ENCODE data around the gene HPSE2.
"Not testable (repeated sequence)": the region's sequence is repeated elsewhere in the genome, so short reads cannot be mapped to it uniquely, and the experiment has no call there.

The HPSE2 gene

DNA sequence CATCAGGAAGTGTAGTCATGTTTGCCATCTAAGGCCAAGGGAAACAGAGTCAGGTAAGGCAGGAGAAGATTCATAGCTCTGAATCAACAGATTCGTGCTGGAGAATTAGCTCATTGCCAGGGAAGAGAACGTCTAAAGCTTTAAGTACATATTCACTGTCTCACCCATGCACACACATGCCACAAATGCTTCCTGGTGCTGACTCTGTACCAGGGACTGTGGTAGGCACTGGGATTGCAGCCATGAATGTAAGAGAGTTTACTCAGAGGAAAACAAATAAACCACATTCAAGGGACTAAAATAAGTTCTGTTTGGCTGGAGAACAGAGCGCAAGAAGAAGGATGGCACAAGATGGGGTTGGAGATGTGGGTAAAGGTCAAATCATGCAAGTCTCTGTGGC is 699.1 kb downstream of the HPSE2 start:
- DNase-seq = no peak

DNA sequence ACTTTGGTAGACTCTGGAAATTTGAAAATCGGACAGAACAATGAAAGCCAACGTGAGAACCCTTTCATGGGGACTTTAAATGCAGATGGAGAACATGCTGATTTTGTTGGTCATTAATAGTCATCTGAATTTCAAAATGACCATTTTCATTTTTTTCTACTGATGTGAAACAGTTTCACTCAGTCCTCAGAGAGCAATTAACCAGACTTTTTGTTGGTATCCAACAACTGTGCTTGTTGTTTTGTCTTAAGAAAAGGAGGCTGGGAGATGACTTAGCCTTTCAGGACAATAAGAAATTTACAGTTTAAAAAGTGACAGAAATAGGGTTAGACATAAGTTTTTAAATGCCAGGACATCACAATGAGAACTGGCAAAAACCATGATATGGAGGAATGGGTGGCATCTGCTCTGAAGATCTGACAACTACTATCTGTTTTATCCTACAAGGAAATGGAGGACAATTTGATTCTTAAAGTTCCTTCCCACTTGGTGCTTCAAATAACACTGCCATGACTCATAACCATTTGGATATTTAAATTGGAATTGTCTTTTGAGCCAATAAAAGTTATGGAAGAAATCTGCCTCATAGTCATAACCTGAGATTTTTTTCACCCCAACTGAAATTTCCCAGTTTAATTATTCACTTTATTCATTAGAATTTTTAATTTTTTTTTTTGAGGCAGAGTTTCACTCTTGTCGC is 701.8 kb downstream of the HPSE2 start:
- DNase-seq = no peak

GRCh38 chr10:98533241-98533640 is 702.4 kb downstream of the HPSE2 start:
- no peak for DNase-seq

DNA sequence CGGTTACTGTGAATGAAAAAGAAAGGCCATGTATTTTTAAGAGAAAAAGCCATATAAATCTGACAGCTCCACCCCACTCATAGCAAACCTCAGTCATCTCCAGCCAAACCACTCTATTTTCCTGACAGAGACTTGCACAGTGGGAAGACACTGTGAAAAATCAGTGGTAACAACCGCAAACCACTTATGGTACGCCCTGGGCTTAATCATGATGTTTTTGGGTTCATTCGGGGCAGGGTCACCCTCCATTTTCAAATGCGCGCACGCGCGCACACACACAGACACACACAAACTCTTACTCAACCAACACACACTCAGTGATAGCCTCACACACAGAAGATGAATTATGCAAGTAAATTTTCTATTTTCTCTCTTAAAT is 706.9 kb downstream of the HPSE2 start:
- no peak for DNase-seq

GRCh38 chr10:98528166-98528804 is 707.4 kb downstream of the HPSE2 start:
- no peak for DNase-seq

GRCh38 chr10:98525969-98526368 is 709.7 kb downstream of the HPSE2 start:
- no peak for DNase-seq

DNA sequence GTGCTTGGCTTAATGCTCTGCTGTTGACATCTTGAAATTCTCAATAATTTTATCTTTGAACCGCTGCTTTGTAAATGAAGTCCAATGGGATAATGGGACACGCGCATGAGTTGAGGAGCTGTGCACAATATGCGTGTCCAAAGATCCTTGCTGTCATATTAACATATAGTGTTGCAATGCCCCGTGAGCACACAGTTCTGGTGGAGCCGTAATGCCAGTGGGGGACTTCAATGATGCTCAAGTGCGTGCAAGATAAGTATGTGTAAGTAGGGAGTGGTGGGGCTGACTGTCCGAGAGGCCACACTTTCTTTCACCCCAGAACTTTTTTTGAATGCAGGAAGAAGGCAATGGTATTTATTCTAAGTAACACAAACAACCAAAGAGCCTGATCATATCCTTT is 711.5 kb downstream of the HPSE2 start:
- DNase-seq = no peak

- DNase-seq = no peak
Observed at GRCh38 chr10:98519841-98520240, 715.8 kb downstream of the HPSE2 start.

DNA sequence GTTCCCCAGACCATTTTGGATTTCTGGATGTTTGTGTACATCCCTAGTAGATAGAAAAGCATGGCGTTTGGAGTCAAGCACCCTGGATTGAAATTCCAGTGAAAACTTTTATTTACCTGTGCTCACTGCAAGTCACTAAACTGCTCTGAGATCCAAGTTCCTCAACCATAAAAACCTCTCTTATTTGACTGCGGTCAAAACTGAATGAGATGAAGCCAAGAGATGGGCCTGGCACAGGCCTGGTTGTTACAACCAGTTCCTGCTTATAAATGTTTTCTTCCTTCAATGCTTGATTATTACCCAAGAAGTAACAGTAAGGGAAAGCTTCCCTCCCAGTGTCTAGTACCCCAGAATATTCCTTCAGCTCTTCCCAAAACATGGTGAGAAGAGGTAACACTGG is 718.0 kb downstream of the HPSE2 start:
- DNase-seq = no peak

DNA sequence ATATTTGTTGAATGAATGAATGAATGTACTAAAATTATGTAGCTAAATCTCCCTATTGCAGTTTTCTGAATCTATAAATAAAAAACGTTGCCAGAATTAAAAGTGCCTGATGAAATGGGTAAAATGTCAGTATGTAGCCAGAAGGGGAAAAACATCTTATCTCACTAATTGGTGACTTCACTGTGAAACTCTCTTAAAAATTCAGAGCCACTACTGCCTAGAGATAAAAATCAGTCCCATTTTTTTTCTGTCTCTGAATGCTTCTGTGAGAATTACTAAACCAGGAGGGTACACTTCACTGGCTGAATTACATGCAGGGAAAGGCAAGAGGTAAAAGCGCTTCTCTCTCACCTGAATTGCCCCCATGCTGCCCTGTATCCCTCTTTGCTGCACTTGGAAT is 719.3 kb downstream of the HPSE2 start:
- DNase-seq = no peak

GRCh38 chr10:98513704-98514103 is 721.9 kb downstream of the HPSE2 start:
- DNase-seq = no peak

DNA sequence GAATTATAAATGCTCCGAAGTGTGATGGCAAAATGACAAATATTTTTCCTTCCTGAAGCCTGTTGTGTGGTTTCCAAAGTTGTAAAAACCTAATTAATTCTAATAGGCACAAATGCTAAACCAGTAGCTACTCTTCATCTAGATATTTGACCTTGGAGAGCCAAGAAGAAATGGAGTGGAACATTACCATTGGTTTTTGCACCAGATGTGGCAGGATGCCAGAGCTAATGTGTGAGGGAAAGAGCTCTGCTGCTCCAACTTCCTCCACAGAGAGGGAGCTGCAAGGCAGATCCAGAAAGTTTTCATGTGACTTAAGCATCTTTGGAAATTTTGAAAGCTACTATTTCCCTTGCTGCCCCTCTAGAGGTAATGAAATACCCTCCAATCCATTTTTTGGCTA is 723.8 kb downstream of the HPSE2 start:
- DNase-seq = no peak

DNA sequence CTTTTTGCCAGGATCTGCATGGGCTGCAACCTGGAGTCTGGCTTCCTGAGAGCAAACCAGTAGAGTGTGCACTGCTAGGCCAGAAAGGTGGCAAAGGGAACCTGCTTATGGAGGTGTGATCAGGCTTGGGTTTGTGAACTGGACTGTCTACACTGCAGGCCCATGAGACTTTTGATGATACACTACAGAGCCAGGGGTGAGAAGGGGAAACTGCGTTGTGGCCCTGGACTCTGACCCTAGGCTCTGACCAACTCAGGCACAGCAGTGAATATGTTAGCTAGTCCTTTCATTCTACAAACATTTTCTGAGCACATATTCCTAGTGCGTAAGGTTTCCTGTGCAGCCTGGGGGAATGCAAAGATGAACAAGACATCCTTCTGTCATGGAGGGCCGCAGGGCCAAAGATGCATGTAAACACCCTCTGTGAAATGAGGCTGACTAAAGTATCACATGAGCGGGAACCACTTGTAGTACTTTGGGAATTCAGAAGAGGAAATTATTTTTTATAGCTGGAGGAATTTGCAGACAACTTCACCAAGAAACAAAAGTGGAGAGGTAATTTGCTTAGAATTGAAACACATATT is 725.1 kb downstream of the HPSE2 start:
- no peak for DNase-seq

GRCh38 chr10:98509745-98510144 is 725.9 kb downstream of the HPSE2 start:
- DNase-seq = no peak

DNA sequence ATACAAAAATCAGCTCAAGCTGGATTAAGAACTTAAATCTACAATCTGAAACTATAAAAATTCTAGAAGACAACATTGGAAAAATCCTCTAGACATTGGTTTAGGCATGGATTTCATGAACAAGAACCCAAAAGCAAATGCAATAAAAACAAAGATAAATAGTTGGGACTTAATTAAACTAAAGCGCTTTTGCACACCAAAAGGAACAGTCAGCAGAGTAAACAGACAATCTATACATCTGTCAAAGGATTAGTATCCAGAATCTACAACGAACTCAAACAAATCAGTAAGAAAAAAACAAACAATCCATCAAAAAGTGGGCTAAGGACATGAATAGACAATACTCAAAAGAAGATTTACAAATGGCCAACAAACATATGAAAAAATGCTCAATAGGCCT is 733.1 kb downstream of the HPSE2 start:
- not testable (repeated sequence) for DNase-seq

DNA sequence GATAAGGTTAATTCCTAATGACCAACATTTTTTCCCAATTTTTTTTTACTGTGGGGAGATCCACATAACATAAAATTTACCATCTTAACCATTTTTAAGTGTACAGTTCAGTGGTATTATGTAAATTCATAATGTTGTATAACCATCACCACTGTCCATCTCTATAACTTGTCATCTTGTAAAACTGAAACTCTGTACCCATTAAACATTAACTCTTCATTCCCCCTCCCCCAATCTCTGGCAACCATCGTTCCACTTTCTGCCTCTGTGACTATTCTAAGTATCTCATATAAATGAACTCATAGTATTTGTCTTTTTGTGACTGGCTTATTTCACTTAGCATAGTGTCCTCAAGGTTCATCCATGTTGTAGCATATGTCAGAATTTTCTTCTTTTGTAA is 742.9 kb downstream of the HPSE2 start:
- no peak for DNase-seq

- no peak for DNase-seq
Observed at GRCh38 chr10:98489561-98490481, 745.8 kb downstream of the HPSE2 start.

- no peak for DNase-seq
Observed at GRCh38 chr10:98488669-98489430, 746.8 kb downstream of the HPSE2 start.

DNA sequence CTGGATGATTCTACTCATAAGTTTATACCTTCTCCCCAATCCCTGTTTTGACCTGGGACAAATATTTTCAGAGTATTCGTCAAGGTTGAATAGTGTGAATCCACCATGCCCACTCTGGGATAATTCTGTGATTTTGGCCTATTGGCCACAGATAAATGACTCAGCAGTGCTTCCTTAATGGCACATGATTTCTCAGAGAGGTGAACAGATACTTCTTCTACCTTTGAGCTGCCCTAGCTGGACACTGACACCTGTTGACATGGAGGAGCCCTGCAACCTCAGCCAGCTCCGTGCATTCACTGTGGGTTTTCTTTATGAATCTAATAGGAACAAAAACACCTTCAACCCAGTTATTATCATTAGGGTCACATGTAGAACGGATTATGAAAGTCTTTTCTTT is 748.0 kb downstream of the HPSE2 start:
- DNase-seq = no peak

GRCh38 chr10:98486421-98486820 is 749.2 kb downstream of the HPSE2 start:
- DNase-seq = no peak

DNA sequence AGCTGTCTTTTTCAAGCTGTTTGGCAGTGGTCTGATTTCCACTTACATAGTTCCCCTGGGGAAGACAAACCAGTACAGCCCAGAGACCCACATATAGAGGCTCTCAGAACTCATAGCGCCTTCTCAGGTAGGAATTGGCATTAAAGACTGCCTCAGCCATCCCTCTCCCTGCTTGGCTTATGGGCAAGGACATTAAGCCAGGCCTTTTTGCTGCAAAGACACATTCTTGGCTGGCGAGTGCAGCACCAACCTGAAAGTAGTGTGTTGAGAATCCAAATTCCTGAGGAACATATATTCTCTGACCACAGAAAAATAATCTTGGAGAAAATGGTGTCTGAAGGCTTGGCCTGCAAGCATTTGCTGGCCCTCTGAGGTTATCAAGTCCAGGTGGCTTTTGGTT is 749.7 kb downstream of the HPSE2 start:
- no peak for DNase-seq

GRCh38 chr10:98483658-98484057 is 752.0 kb downstream of the HPSE2 start:
- no peak for DNase-seq

GRCh38 chr10:98482096-98482495 is 753.6 kb downstream of the HPSE2 start:
- DNase-seq = no peak
